Brain pericyte (primary cell): ENCODE data around the gene TSHZ1.

Experiments used
- DNase-seq: peaks from one replicate; pipeline ENCODE4 v3.0.0-alpha.2; 2012; ENCODE audit warnings: low read depth, low spot score

Gene TSHZ1

DNA sequence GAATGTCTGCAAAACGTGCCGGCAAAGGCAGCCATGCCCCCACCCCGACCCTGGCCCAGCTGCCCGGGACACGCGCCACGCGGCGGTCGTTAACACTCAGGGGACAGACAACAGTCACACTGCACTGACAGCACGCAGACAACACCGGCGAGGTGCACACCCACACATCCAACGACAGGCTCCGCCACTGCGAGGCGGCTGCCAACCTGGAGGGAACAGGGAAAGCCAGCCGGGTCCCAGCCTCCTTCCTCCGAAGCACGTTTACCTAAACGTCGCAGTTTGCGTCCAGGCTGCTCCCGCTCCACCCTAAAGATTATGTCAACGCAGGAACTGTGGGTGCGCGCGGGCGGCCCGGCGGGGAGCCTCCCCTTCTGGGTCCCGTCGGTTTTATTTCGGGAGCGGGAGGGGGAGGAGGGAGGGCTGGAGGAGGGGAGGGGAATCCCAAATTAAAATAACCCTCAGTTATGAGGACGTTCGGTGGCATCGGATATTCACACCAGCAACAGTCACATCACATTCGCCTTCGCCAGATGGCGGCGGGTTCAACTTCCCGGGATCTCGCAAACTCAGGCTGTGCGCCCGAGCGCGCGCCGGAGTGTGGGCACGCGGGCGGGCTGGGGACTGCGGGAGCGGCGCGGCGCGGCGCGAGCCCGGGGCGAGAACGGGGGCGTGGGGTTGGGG, 2.3 kb upstream of the TSHZ1 start:
- no peak for DNase-seq

- no peak for DNase-seq
These were observed 1.8 kb upstream of the TSHZ1 start for GRCh38 chr18:75208836-75209128.

DNA sequence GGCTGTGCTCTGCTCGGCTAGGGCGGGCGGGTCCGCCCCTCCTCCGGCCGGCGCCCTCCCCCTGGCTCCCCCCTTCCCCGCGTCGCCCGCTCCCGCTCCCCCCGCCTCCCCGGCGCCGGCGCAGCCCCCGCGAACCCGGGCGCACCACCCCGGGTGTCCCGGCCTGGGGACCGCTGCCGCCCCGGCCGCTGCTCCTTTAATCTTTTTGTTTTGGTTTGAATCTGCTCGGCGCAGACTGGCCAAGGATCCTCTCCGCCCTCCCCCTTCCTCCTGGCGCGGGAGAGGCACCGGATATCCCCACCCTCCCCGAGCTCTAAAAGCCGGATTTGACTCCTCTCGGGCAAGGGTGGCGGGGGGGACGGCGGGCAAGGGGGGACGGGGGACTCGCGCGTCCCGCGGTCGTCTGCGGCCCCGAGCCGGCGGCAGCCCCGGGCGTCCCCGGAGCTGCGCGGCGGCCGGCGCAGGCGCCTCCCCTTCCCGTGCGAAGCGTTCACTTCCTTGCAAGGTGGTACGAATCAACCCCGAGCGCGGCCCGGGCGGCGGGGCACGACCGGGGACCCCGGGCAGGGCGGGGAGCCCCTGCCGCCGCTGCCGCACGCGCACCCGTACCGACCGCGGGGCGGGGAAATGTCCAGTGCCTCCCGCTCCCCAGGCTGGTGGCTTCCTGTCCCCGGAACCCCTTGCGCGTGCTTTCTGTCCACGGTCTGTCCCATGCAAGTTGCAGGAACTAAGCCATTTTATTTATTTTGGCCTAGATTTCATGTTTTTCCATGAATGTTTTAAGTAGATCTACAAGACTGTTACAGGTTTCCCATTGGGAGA, 1.3 kb upstream of the TSHZ1 start, which contains the start of gene PTGR3:
Gene PTGR3 (minus strand): TSS at position 11 of the 822 bp plus-strand sequence. CDS start 81 bp downstream, outside the sequence.
- no peak for DNase-seq

GRCh38 chr18:75209951-75210258, 692 bp upstream of the TSHZ1 start:
- no peak for DNase-seq

DNA sequence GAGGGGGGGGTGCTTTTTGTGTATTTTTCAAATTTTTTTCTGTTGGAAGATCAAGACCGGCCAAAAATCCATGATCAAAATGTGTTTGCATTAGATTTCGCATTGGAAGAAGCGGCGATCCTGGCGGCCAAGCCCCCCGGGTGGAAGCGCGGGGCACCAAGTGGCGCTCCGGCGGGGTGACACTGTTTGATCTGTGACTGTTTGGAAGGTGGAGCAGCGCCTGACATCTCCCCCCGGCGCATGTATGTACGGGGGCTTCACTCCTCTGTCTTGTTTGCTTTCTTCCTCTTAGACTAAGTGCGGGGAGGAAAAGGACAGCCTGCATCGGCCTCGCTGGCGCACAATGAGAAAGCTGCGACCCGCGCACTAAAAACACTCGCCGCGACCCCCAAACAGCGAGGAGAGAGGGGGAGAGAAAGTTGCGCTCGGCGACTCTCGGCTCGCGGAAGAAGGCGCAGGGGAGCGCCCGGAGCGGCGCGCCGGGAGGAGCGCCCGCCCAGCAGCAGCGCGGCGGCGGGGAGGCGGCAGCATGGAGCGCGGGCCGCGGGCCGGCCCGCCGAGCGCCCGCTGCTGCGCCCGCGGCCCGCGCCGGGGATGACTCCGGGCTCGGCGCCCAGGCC, 515 bp downstream of the TSHZ1 start:
- no peak for DNase-seq

DNA sequence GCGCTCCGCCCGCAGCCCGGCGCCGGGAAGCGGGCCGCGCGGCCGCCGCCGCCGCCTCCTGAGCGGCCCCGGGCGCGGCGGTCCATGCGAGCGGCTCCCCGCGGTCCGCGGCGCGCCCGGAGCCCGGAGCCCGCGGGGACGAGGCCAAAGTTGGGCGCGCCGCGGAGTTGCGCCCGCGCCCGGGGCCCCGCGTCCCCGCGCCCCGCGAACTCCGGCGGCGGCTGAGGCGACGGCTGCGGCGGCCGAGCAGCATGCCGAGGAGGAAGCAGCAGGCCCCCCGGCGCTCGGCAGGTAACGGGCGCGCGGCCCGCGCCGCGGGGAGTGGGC, 992 bp downstream of the TSHZ1 start:
- no peak for DNase-seq

DNA sequence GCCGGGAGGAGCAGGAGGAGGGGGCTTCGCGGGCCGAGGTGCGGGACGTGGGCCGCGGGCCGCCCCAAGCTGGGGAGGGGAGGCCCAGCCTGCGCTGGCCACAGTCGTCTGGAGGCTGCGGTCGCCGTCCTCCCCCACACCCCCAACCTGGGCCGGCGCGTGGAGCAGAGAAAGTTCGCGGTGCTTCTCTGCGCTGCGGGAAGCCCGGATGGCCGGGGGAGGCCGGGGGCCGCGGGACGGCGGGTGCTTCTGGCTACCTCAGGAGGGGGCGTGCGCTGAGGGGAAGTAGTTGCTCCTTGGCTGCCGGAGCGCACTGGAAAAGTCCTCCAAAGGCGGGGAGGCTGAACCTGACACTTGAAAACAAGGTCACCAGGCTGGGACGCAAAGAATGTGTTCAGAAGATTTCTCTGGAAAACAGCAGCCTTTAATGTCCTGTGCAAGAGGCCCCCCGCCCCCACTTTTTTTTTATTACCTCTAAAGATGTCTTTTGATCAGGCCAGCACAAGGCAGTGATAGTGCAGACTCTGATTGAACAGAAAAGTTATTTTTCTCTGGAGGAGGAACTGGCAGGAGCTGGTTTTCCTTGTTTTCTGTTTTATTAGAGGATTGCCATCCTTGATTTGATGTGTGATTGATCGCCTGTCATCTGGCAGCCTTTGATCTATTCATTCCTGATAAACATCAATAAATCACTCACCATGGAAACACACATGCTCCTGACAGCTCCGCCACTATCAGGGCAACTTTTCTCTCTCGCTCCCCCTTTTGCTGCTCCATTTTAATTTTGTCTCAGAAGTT, 1.6 kb downstream of the TSHZ1 start:
- DNase-seq, result no peak

GRCh38 chr18:75212751-75213090, 2.1 kb downstream of the TSHZ1 start:
- DNase-seq, result no peak

GRCh38 chr18:75213611-75214331, 3.2 kb downstream of the TSHZ1 start:
- no peak for DNase-seq

DNA sequence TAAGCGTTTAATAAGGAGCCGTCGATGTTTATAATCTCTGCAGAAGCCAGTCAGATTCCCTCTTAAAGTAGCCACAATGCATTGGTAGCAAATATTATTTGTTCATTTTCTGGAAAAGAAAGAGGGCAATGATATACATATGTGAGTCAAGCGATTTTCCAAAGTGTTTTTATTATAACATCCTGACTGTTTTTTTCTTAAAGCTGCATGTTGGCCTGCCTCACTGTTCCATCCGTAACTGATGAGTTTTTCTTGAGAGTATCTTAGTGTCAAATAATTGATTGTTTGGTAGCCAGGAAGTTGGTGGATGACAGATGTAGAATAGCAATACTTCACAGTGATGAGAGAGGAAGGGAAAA, 3.7 kb downstream of the TSHZ1 start:
- no peak for DNase-seq

- DNase-seq, result no peak
These were observed 4.3 kb downstream of the TSHZ1 start for GRCh38 chr18:75214766-75215510.

DNA sequence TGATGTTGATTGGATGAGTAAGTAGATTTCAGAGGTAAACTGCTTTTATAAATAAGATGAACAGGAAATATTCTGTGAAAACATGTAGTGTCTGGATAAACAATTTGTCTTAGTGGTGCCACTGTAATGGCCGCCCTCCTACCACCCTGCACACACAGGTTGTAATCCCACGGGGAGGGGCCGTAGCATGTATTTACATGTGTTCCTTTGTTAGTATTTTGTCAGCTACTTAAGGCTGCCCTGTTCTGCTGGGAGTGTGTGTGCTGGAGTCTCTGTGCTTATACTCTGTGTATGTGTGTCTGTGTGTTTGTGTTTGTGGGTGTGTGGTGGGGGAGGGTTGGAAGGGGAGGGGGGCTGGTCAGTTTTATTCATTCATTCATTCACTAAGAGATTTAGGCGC, 5.1 kb downstream of the TSHZ1 start:
- DNase-seq, result no peak

- no peak for DNase-seq
These were observed 5.8 kb downstream of the TSHZ1 start for GRCh38 chr18:75216212-75216910.

DNA sequence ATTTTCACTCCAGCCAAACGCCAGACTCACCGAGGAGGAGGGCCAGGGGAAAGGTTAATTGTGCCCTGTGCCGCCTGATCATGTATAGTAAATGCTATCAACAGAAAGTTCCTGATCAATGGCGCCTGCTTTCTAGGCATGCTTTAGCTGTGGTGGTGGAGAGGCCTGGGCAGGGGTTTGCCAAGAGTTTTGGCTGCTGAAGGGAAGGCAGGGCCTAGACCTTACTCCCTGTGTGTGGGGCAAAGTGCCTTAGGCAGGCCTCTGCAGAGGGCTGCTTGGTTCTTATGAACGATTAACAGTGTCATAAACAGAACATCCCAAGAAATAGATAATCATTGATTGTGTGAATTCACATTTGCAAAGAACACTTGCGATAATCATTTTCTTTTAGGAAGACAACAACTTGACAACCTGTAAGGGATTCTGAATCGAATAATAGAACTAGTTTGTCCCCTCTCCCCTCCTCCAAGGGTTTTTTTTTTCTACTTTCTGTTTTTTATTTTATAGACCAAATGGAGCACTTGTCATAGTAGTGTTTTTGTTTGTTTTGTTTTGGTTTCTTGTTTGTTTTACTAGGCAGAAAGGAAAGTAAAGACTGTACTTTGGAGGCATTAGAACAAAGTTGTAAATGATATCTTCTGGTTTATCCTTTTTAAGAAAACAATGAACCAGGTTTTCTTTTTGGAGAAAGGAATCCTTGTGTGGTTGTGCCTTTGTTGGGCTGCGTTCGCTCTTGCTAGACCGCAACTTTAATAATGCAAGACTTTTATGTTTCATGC, 6.5 kb downstream of the TSHZ1 start:
- DNase-seq, result no peak

DNA sequence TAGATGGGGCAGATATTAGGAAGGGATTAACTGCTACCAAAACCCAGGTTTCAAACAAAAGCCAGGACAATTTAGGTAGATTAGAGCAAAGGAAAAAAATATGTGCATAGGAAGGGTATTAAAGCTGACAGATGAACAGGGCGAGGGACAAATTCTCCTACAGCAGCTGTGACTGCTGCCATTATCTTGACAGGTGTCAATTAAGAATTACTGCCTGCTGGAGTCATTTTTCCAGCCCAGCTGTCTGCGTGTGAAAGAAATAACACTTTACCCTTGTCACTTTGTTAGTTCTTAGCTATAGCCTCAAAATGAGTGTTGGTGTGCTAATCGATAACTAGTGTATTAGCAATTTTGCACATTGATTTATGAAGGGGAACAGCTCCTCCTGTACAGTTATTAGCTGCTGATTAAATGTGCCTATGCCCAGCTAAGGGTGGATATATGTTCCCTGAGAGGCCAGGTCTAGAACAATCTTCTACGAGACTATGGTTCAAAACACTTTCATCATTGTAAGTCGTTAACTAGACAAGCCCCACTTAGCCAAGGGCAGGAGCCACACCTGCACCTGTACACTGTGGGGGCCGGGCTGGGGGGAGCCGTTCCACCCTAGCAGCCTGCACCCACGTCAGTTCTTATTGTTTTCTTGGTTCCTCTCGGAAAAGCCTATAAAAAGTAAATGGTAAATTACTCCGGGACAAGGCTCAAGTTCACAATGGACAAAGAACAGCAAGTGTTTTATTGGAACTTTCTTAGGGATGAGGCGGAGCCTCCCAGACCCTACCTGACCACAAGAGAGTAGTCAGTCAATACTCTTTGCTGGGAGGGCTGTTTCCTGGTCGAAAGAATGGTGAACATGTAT, 7.7 kb downstream of the TSHZ1 start:
- DNase-seq, result no peak

GRCh38 chr18:75219745-75220375, 9.3 kb downstream of the TSHZ1 start:
- DNase-seq, result no peak

DNA sequence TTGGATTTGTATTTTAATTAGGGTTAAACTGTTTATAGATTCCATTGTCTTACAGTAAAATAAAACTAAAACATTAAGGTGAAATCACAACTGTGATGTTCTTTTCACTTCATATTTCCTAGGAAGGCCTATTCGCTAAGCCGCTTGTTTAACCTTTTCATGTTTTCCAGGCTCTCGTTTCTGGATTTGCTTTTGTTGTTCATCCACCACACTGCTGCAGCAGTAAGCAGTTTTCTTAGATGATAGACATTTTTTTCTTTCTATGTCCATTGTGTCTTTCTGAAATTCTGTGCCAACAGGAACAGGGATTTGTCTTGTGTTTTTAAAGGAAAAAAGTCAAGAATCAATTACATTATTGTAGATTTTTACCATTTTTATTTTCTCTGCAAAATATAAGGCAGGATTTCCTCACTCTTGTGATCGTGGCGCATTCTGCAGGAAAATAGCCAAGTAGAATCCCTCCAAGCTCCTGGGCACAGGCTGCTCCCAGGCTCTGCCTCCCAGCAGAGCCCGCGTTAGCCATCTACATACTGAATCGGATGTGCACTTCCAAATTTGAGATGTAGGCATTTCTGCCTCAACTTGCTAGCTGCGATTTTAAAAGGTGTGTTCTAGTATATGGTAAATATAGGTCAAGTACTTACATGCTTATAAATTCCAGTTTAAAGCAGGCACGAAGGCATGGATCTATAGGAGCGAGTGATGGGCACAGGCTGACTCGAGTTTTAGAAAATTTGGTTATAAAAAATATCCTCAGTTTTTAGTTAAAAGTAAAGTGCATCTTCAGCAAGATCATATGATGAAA, 10.2 kb downstream of the TSHZ1 start:
- no peak for DNase-seq

DNA sequence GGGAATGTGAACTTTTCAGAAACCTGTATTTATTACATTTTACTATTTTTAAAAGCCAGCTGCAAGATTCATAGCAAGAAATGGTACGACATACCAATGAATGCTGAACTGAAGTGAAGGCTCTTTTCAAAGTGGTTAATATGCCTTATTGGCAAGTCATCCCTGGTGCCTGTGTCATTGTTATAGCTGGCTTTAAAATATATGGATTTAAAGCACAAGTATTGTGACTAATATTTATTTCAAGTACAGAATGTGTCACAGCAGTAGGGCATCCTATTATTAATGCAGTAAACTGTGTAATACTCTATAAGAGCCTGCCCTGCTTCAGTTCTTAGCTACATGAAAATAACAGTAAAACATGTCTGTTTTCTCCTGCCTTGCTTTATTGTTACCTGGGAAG, 10.8 kb downstream of the TSHZ1 start:
- no peak for DNase-seq
